GM23338 (cell line): ENCODE results near the gene PTPRN2.

ENCODE experiments used
- EZH2 ChIP-seq: fragments of 200-600 bp; sonication (generic); IDR thresholded peaks from one replicate; pipeline ENCODE4 v1.8.0; 2017; ENCODE audit warnings: antibody characterized with exemption, mild to moderate bottlenecking, low read depth; ENCODE audit not compliant: unreplicated experiment
- EZH2phosphoT487 ChIP-seq: fragments of 200-600 bp; sonication (generic); IDR thresholded peaks from one replicate; pipeline ENCODE4 v1.8.1; 2018; ENCODE audit warnings: antibody characterized with exemption; ENCODE audit not compliant: unreplicated experiment
- POLR2AphosphoS5 ChIP-seq: IDR thresholded peaks from 2 replicates; pipeline ENCODE4 v1.6.1; 2016; ENCODE audit warnings: antibody characterized with exemption, low read depth
- TF ChIP-seq, protein P1 (sequence below), 2 experiments: fragments of 200-600 bp in 1 of 2; sonication (generic) in 1 of 2; conservative IDR thresholded peaks; 2 replicates each; pipeline versions ENCODE4 v1.5.1 to v1.6.1; 2016 to 2017; ENCODE audit warnings: antibody characterized with exemption in 2 of 2, low read depth in 2 of 2, mild to moderate bottlenecking in 2 of 2, moderate library complexity in 1 of 2

DNA sequence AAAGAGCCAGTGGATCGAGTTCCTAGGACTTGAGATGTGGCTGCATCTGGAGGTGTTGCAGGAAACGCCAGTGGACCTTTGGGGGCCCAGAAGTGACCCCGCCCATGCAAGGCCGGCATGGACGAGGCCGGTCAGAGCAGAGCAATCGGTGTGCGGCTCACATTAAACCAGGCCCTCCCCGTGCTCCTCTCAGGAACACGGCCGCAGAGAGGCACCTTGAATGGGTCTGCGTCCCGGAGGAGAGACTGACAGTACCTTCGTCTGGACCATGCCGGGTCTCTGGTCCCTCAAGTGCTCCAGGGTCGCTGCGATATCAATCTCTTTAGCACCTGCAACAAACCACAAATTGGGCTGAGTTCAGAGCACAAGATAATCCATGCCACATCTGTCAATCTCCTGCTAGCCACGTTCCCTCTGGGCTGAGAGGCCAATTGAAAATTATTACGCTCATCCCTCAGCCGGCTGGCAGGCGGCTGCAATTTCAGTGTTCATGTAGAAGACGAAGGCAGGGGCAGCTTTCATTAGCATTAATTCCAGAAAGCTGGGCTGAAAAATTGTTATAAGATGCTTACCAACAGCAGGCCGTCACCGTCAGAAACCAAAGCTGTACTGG is 1038.8 kb downstream of the PTPRN2 start:
- TF ChIP-seq POLR2AphosphoS5 (no peak), EZH2phosphoT487 (no peak), EZH2 (no peak)
- TF ChIP-seq, protein P1, sequence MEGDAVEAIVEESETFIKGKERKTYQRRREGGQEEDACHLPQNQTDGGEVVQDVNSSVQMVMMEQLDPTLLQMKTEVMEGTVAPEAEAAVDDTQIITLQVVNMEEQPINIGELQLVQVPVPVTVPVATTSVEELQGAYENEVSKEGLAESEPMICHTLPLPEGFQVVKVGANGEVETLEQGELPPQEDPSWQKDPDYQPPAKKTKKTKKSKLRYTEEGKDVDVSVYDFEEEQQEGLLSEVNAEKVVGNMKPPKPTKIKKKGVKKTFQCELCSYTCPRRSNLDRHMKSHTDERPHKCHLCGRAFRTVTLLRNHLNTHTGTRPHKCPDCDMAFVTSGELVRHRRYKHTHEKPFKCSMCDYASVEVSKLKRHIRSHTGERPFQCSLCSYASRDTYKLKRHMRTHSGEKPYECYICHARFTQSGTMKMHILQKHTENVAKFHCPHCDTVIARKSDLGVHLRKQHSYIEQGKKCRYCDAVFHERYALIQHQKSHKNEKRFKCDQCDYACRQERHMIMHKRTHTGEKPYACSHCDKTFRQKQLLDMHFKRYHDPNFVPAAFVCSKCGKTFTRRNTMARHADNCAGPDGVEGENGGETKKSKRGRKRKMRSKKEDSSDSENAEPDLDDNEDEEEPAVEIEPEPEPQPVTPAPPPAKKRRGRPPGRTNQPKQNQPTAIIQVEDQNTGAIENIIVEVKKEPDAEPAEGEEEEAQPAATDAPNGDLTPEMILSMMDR (conservative IDR thresholded peaks at IDR 0.05; ENCODE audit: low read depth in 2 of 2): no peak
